ENCODE measurements around the gene AHRR.

- TF ChIP-seq EZH2 (IDR thresholded peaks at IDR 0.05; ENCODE audit: insufficient read depth, low read length) (no peak), CTCF (IDR thresholded peaks at IDR 0.05; ENCODE audit: insufficient read depth, low read depth, low read length) (peak; percentile 53)
Measured at GRCh38 chr5:431001-431710, 109.6 kb downstream of the AHRR start.
